ENCODE data around the gene CFAP410. TPM values are rescaled to one million over a fixed set of nuclear protein-coding genes. Genes with fewer than 3 reads are reported as not detected.

Gene CFAP410
- total and polyA plus RNA-seq, 2 of the 8 experiments (the other 6 are each of a cell fraction or from before 2014, with no cell fraction given): 10.6 to 12.0 TPM

- no peak overlapping the region for H3K4ac ChIP-seq (replicated peaks; ENCODE audit: insufficient read length, low read depth, low read length)
- peak overlapping the region; percentile 11; the same call in 1 of the 2 replicates for H4K8ac ChIP-seq (ENCODE audit: extremely low read depth, insufficient read depth, low read length)
- no peaks in the 10 kb centered on the region for H3K27me3 ChIP-seq (replicated peaks in 1 of 4; ENCODE audit: control insufficient read depth in 3 of 4, extremely low read depth in 1 of 4, insufficient read depth in 3 of 4, low read length in 3 of 4)
- H3K4me3 ChIP-seq (ENCODE audit: extremely low read depth in 1 of 4, insufficient read depth in 2 of 4, low read depth in 3 of 4, low read length in 4 of 4): no peak overlapping the region
- H4K20me1 ChIP-seq (replicated peaks in 1 of 2; ENCODE audit: control insufficient read depth in 1 of 2, insufficient read depth in 2 of 2, low read length in 2 of 2): peaks cover 0 to 6% of the 10 kb centered on the region in 2 experiments
- H3K23ac ChIP-seq (ENCODE audit: insufficient read length): no peak overlapping the region
- no peak overlapping the region for H3K56ac ChIP-seq (replicated peaks; ENCODE audit: insufficient read length, low read depth, low read length)
- H2AK5ac ChIP-seq (ENCODE audit: low read depth, low read length): no peak overlapping the region
- peaks cover 0 to 4% (median 0%) of the 10 kb centered on the region in 4 experiments; a peak in 1 of 8 replicates for H3K36me3 ChIP-seq (ENCODE audit: control insufficient read depth in 2 of 4, insufficient read depth in 4 of 4, low read length in 3 of 4)
- no peak overlapping the region for H2AFZ ChIP-seq (ENCODE audit: low read length)
- H3K9ac ChIP-seq (replicated peaks in 1 of 4; ENCODE audit: extremely low read depth in 1 of 4, low read depth in 3 of 4, low read length in 3 of 4): no peak overlapping the region
- no peak overlapping the region for H2BK12ac ChIP-seq (ENCODE audit: low read depth, low read length)
- no peak overlapping the region for H4K5ac ChIP-seq (ENCODE audit: insufficient read length, low read depth, low read length)
- WGBS, 2 experiments (ENCODE audit: extremely low coverage in 1 of 2, insufficient coverage in 1 of 2, insufficient read length in 1 of 2, insufficient replicate concordance in 2 of 2, low coverage in 1 of 2, low lambda C conversion rate in 2 of 2, missing lambda C conversion rate in 1 of 2): 86% methylated on average over 18 of the region's 20 CpGs; no CpG with 5 or more reads in 1 of the 2 experiments
- no peak overlapping the region for H2BK20ac ChIP-seq (ENCODE audit: low read length)
- H2BK5ac ChIP-seq (ENCODE audit: low read depth, low read length): no peak overlapping the region
- H3K14ac ChIP-seq (ENCODE audit: insufficient read length): no peak overlapping the region
- no peak overlapping the region for H2BK15ac ChIP-seq (ENCODE audit: low read length)
- H3K4me1 ChIP-seq (replicated peaks in 1 of 4; ENCODE audit: control insufficient read depth in 3 of 4, insufficient read depth in 4 of 4, low read length in 3 of 4): no peaks in the 10 kb centered on the region
- ChIA-PET CTCF (ENCODE audit: partially characterized antibody) (interaction anchor here (0.7 to 1.6 kb wide), 9 partner anchors 11 to 142 kb away, joined by 3 to 5 read pairs (median 3); no protein-coding TSS in a partner anchor), POLR2A (ENCODE audit: partially characterized antibody) (interaction anchor here (1.0 to 3.7 kb wide), 3 partner anchors 12 to 19 kb away, joined by 3 to 11 read pairs (median 8); no protein-coding TSS in a partner anchor)
- no peaks in the 10 kb centered on the region for H3K79me2 ChIP-seq (ENCODE audit: control insufficient read depth in 1 of 2, insufficient read depth in 2 of 2, low read length in 2 of 2)
- no peak overlapping the region for H3K4me2 ChIP-seq (ENCODE audit: insufficient read depth in 1 of 2, low read depth in 2 of 2, low read length in 2 of 2)
- no peaks in the 10 kb centered on the region for H3K79me1 ChIP-seq (ENCODE audit: low read depth, low read length)
- no peak overlapping the region for H4K91ac ChIP-seq (replicated peaks; ENCODE audit: insufficient read length, low read length)
- DNase-seq (ENCODE audit: low read depth in 1 of 2, low spot score in 2 of 2): no peak
- H2BK120ac ChIP-seq (replicated peaks; ENCODE audit: low read depth, low read length): no peak overlapping the region
- H3K9me3 ChIP-seq (ENCODE audit: insufficient read depth in 2 of 2, low read depth in 1 of 2, low read length in 1 of 2): no peaks in the 10 kb centered on the region
- no peak overlapping the region for H3K18ac ChIP-seq (ENCODE audit: extremely low read depth, low read length)
- FAIRE-seq: no peak
- no peak overlapping the region for H3K27ac ChIP-seq (ENCODE audit: low read depth, low read length)
- no peaks in the 10 kb centered on the region for H3K23me2 ChIP-seq (ENCODE audit: low read depth, low read length)
- no peak for TF ChIP-seq POLR2A (IDR thresholded peaks at IDR 0.05; ENCODE audit: control extremely low read depth in 1 of 2, low read depth in 2 of 2, low read length in 2 of 2)
- TF ChIP-seq JUND (IDR thresholded peaks at IDR 0.05; ENCODE audit: low read length): no peak
- TF ChIP-seq BCL11A (IDR thresholded peaks at IDR 0.05; ENCODE audit: low read depth in 2 of 2, low read length in 2 of 2): no peak
- no peak for TF ChIP-seq HDAC6 (IDR thresholded peaks at IDR 0.05; ENCODE audit: low read depth, low read length)
- TF ChIP-seq BRCA1 (IDR thresholded peaks at IDR 0.05; ENCODE audit: low read depth, low read length): no peak
- no peak for TF ChIP-seq GABPA (IDR thresholded peaks at IDR 0.05; ENCODE audit: borderline replicate concordance, insufficient read depth, low read length)
- TF ChIP-seq POLR2AphosphoS5 (IDR thresholded peaks at IDR 0.05; ENCODE audit: low read depth, low read length): no peak
- TF ChIP-seq KDM1A (IDR thresholded peaks at IDR 0.05; ENCODE audit: borderline replicate concordance, low read length): no peak
- TF ChIP-seq ATF3 (IDR thresholded peaks at IDR 0.05; ENCODE audit: insufficient read depth, low read depth, low read length): no peak
- TF ChIP-seq RXRA (IDR thresholded peaks at IDR 0.05; ENCODE audit: insufficient read depth, low read depth, low read length): no peak
- TF ChIP-seq EP300 (IDR thresholded peaks at IDR 0.05; ENCODE audit: borderline replicate concordance in 1 of 2, low read depth in 2 of 2, low read length in 2 of 2): no peak
- TF ChIP-seq SP4 (IDR thresholded peaks at IDR 0.05; ENCODE audit: low read length): no peak
- TF ChIP-seq SUZ12 (IDR thresholded peaks at IDR 0.05; ENCODE audit: low read length): no peak
Observed at GRCh38 chr21:44331650-44332307, 7.4 kb downstream of the CFAP410 start.

Measured in H1 (cell line).